ENCODE data around the gene MYH6. TPM values are rescaled to one million over a fixed set of nuclear protein-coding genes. Genes with fewer than 3 reads are reported as not detected.

MYH6 gene
- total RNA-seq, 1 experiment from 2014 or later = 0.09 TPM

DNA sequence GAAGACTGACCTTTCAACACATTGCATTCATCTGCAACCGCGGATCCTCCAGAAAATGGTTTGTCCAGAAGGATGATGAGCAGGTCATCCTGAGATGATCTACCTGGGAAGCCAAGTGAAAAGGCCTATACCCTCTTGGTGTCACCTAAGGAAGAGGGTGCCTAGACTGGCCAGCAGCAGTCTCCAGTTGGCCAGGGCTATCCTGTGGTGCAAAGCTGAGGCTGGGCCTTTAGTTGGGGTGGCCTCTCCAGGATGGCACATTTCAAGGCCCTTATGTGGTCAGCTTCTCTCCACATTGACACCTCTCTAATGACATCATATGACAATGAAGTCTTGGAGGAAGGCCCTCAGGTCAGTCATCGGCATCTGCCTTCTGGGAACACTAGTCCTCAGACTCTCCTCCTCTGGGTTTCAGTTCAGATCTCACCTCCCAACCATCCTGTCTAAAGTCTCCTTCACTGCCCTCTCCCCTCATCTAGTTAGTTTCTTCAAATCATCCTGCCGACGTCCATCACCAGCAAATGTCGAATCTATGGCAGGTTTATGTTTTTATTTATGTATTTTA lies 52.1 kb downstream of the MYH6 start:
- peaks cover 29% of the 10 kb centered on the region for H3K27me3 Mint-ChIP-seq (ENCODE audit: low read depth)
- TF ChIP-seq, protein P1, sequence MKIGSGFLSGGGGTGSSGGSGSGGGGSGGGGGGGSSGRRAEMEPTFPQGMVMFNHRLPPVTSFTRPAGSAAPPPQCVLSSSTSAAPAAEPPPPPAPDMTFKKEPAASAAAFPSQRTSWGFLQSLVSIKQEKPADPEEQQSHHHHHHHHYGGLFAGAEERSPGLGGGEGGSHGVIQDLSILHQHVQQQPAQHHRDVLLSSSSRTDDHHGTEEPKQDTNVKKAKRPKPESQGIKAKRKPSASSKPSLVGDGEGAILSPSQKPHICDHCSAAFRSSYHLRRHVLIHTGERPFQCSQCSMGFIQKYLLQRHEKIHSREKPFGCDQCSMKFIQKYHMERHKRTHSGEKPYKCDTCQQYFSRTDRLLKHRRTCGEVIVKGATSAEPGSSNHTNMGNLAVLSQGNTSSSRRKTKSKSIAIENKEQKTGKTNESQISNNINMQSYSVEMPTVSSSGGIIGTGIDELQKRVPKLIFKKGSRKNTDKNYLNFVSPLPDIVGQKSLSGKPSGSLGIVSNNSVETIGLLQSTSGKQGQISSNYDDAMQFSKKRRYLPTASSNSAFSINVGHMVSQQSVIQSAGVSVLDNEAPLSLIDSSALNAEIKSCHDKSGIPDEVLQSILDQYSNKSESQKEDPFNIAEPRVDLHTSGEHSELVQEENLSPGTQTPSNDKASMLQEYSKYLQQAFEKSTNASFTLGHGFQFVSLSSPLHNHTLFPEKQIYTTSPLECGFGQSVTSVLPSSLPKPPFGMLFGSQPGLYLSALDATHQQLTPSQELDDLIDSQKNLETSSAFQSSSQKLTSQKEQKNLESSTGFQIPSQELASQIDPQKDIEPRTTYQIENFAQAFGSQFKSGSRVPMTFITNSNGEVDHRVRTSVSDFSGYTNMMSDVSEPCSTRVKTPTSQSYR (CRISPR knock-in tag; IDR thresholded peaks at IDR 0.05) = no peak
- no peak for TF ChIP-seq ZNF263 (CRISPR knock-in tag; IDR thresholded peaks at IDR 0.05; ENCODE audit: low read depth)
- H3K27ac Mint-ChIP-seq = no peak overlapping the region
- ChIA-PET CTCF (interaction anchor here (1.0 to 1.6 kb wide), 2 partner anchors 25 to 235 kb away, joined by 3 to 5 read pairs; no protein-coding TSS in a partner anchor), POLR2A (no interaction called here)
- H3K36me3 Mint-ChIP-seq = peaks cover 18% of the 10 kb centered on the region
- DNase-seq (ENCODE audit: low spot score) = no peak
- H3K9me3 Mint-ChIP-seq = no peaks in the 10 kb centered on the region
- ATAC-seq = no peak
- H3K4me3 Mint-ChIP-seq = no peak overlapping the region
- peaks cover 12% of the 10 kb centered on the region for H3K4me1 Mint-ChIP-seq

DNA sequence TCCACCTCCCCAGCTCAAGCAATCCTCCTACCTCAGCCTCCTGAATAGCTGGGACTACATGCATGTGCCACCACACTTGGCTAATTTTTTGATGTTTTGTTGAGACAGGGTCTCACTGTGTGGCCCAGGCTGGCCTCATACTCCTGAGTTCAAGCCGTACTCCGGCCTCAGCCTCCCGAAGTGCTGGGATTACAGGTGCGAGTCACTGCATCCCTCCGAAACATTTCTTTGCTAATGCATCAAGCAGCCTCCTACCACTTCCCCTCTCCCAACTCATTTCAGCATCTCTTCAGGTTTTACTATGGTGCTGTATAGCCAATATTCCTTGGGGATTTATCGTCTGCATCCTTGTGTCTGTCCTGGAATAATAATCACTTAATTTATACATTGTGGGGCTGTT lies 53.1 kb downstream of the MYH6 start:
- Mint-ChIP-seq H3K27ac (no peak overlapping the region), H3K4me1 (peaks cover 11% of the 10 kb centered on the region), H3K4me3 (no peak overlapping the region), H3K27me3 (ENCODE audit: low read depth) (peaks cover 38% of the 10 kb centered on the region), H3K9me3 (no peaks in the 10 kb centered on the region), H3K36me3 (peaks cover 19% of the 10 kb centered on the region)
- no peak for DNase-seq (ENCODE audit: low spot score)
- ATAC-seq = no peak
- ChIA-PET CTCF (interaction anchor here (1.0 to 5.4 kb wide), 4 partner anchors 9 to 234 kb away, joined by 3 to 73 read pairs (median 14); partner anchors contain the start of gene EFS), POLR2A (interaction anchor here (0.6 to 0.9 kb wide), 3 partner anchors 11 to 34 kb away, joined by 3 to 6 read pairs (median 4); partner anchors contain the start of gene PABPN1)
- 0 out of 2 replicates have a peak, but pooled peaks have one; percentile 30 for TF ChIP-seq ZNF121 (CRISPR knock-in tag; IDR thresholded peaks at IDR 0.05)
- TF ChIP-seq ZBTB21 (CRISPR knock-in tag; IDR thresholded peaks at IDR 0.05; ENCODE audit: borderline replicate concordance) = no peak

DNA sequence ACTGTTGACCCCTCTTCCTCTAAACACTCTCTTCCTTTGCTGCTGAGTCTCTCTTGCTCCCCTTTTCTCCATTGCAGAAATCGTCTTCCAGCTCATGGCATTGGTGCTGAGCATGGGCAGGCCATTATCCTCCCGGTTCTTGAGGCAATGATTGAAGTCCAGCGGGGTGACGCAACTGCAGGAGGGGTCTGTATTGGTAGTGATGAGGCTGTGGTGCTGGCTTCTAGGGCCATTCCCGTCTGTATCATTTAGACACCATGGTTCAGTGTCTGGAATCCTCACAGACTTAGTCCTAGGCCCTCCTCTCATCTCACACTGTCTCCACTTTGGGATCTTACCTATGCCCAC lies 54.7 kb downstream of the MYH6 start:
- CTCF ChIA-PET = interaction anchor here (1.1 to 5.4 kb wide), 17 partner anchors 8 to 285 kb away, joined by 3 to 73 read pairs (median 5); partner anchors contain the start of genes ACIN1, BCL2L2, C14orf119 and CMTM5
- peaks cover 11% of the 10 kb centered on the region for H3K4me1 Mint-ChIP-seq
- POLR2A ChIA-PET = interaction anchor here (1.7 to 3.1 kb wide), 4 partner anchors 10 to 31 kb away, joined by 5 to 17 read pairs (median 10); partner anchors contain the start of gene PABPN1
- peak overlapping the region; percentile 63 for H3K4me3 Mint-ChIP-seq
- H3K36me3 Mint-ChIP-seq = peaks cover 16% of the 10 kb centered on the region
- DNase-seq (ENCODE audit: low spot score) (no peak), ATAC-seq (no peak)
- no peak overlapping the region; the same call in 1 of the 2 replicates for H3K27ac Mint-ChIP-seq
- peaks cover 43% of the 10 kb centered on the region for H3K27me3 Mint-ChIP-seq (ENCODE audit: low read depth)
- TF ChIP-seq, protein P2, sequence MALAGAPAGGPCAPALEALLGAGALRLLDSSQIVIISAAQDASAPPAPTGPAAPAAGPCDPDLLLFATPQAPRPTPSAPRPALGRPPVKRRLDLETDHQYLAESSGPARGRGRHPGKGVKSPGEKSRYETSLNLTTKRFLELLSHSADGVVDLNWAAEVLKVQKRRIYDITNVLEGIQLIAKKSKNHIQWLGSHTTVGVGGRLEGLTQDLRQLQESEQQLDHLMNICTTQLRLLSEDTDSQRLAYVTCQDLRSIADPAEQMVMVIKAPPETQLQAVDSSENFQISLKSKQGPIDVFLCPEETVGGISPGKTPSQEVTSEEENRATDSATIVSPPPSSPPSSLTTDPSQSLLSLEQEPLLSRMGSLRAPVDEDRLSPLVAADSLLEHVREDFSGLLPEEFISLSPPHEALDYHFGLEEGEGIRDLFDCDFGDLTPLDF (CRISPR knock-in tag; IDR thresholded peaks at IDR 0.05) = no peak
- TF ChIP-seq FOXP1 (CRISPR knock-in tag; IDR thresholded peaks at IDR 0.05; ENCODE audit: borderline replicate concordance) (no peak), PRRX2 (CRISPR knock-in tag; IDR thresholded peaks at IDR 0.05) (no peak), ZNF232 (CRISPR knock-in tag; IDR thresholded peaks at IDR 0.05) (no peak), CBFB (CRISPR knock-in tag; IDR thresholded peaks at IDR 0.05; ENCODE audit: low read depth) (no peak), TEAD1 (CRISPR knock-in tag; IDR thresholded peaks at IDR 0.05) (no peak)
- TF ChIP-seq, protein P3, sequence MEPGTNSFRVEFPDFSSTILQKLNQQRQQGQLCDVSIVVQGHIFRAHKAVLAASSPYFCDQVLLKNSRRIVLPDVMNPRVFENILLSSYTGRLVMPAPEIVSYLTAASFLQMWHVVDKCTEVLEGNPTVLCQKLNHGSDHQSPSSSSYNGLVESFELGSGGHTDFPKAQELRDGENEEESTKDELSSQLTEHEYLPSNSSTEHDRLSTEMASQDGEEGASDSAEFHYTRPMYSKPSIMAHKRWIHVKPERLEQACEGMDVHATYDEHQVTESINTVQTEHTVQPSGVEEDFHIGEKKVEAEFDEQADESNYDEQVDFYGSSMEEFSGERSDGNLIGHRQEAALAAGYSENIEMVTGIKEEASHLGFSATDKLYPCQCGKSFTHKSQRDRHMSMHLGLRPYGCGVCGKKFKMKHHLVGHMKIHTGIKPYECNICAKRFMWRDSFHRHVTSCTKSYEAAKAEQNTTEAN (CRISPR knock-in tag; IDR thresholded peaks at IDR 0.05) = no peak
- TF ChIP-seq, protein P4, sequence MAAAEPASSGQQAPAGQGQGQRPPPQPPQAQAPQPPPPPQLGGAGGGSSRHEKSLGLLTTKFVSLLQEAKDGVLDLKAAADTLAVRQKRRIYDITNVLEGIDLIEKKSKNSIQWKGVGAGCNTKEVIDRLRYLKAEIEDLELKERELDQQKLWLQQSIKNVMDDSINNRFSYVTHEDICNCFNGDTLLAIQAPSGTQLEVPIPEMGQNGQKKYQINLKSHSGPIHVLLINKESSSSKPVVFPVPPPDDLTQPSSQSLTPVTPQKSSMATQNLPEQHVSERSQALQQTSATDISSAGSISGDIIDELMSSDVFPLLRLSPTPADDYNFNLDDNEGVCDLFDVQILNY (CRISPR knock-in tag; IDR thresholded peaks at IDR 0.05) = no peak
- TF ChIP-seq, protein P5, sequence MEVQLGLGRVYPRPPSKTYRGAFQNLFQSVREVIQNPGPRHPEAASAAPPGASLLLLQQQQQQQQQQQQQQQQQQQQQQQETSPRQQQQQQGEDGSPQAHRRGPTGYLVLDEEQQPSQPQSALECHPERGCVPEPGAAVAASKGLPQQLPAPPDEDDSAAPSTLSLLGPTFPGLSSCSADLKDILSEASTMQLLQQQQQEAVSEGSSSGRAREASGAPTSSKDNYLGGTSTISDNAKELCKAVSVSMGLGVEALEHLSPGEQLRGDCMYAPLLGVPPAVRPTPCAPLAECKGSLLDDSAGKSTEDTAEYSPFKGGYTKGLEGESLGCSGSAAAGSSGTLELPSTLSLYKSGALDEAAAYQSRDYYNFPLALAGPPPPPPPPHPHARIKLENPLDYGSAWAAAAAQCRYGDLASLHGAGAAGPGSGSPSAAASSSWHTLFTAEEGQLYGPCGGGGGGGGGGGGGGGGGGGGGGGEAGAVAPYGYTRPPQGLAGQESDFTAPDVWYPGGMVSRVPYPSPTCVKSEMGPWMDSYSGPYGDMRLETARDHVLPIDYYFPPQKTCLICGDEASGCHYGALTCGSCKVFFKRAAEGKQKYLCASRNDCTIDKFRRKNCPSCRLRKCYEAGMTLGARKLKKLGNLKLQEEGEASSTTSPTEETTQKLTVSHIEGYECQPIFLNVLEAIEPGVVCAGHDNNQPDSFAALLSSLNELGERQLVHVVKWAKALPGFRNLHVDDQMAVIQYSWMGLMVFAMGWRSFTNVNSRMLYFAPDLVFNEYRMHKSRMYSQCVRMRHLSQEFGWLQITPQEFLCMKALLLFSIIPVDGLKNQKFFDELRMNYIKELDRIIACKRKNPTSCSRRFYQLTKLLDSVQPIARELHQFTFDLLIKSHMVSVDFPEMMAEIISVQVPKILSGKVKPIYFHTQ (CRISPR knock-in tag; IDR thresholded peaks at IDR 0.05) = no peak
- TF ChIP-seq, protein P6, sequence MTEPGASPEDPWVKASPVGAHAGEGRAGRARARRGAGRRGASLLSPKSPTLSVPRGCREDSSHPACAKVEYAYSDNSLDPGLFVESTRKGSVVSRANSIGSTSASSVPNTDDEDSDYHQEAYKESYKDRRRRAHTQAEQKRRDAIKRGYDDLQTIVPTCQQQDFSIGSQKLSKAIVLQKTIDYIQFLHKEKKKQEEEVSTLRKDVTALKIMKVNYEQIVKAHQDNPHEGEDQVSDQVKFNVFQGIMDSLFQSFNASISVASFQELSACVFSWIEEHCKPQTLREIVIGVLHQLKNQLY (CRISPR knock-in tag; IDR thresholded peaks at IDR 0.05) = no peak
- TF ChIP-seq, protein P7, sequence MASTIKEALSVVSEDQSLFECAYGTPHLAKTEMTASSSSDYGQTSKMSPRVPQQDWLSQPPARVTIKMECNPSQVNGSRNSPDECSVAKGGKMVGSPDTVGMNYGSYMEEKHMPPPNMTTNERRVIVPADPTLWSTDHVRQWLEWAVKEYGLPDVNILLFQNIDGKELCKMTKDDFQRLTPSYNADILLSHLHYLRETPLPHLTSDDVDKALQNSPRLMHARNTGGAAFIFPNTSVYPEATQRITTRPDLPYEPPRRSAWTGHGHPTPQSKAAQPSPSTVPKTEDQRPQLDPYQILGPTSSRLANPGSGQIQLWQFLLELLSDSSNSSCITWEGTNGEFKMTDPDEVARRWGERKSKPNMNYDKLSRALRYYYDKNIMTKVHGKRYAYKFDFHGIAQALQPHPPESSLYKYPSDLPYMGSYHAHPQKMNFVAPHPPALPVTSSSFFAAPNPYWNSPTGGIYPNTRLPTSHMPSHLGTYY (CRISPR knock-in tag; IDR thresholded peaks at IDR 0.05) = no peak
- TF ChIP-seq, protein P8, sequence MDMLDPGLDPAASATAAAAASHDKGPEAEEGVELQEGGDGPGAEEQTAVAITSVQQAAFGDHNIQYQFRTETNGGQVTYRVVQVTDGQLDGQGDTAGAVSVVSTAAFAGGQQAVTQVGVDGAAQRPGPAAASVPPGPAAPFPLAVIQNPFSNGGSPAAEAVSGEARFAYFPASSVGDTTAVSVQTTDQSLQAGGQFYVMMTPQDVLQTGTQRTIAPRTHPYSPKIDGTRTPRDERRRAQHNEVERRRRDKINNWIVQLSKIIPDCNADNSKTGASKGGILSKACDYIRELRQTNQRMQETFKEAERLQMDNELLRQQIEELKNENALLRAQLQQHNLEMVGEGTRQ (CRISPR knock-in tag; IDR thresholded peaks at IDR 0.05) = no peak
- TF ChIP-seq, protein P9, sequence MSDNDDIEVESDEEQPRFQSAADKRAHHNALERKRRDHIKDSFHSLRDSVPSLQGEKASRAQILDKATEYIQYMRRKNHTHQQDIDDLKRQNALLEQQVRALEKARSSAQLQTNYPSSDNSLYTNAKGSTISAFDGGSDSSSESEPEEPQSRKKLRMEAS (CRISPR knock-in tag; IDR thresholded peaks at IDR 0.05) = no peak
- H3K9me3 Mint-ChIP-seq = no peaks in the 10 kb centered on the region
